ENCODE data around the gene CC2D1A. TPM values are rescaled to one million over a fixed set of nuclear protein-coding genes. Genes with fewer than 3 reads are reported as not detected.

Gene CC2D1A
- total and polyA plus RNA-seq, 8 donors, result 25.0 to 34.3 (median 30.5) TPM

DNA sequence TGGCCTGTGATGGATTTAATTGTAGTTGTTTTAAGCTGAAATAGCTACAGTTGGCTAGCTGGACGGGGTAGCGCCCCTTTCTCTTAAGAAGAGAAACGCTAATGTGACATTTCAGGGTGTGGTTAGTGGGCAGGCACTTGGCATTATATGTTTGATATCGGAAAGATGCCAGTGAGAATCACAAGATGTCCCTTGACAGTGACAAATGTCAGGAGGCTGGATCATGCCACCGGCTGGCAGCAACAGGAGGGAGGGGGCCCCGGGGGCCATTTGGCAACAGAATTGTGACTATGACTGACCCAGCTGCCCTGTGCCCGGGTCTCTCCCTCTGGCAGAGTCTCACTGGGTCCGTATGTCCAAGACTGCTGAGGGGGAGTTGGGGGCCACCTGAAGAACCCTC is 51.0 kb downstream of the CC2D1A start:
- Histone ChIP-seq H3K4me3 (no peak overlapping the region), H3K27me3 (no peaks in the 10 kb centered on the region), H3K27ac (no peak overlapping the region), H3K36me3 (peaks cover 0 to 78% of the 10 kb centered on the region in 2 donors), H3K4me1 (peaks cover 9 to 14% of the 10 kb centered on the region in 2 donors), H3K9me3 (no peaks in the 10 kb centered on the region)
- DNase-seq (no peak), ATAC-seq (no peak)
- intact Hi-C loops (cut with DNase I), result no loop called here
- TF ChIP-seq, protein P1, sequence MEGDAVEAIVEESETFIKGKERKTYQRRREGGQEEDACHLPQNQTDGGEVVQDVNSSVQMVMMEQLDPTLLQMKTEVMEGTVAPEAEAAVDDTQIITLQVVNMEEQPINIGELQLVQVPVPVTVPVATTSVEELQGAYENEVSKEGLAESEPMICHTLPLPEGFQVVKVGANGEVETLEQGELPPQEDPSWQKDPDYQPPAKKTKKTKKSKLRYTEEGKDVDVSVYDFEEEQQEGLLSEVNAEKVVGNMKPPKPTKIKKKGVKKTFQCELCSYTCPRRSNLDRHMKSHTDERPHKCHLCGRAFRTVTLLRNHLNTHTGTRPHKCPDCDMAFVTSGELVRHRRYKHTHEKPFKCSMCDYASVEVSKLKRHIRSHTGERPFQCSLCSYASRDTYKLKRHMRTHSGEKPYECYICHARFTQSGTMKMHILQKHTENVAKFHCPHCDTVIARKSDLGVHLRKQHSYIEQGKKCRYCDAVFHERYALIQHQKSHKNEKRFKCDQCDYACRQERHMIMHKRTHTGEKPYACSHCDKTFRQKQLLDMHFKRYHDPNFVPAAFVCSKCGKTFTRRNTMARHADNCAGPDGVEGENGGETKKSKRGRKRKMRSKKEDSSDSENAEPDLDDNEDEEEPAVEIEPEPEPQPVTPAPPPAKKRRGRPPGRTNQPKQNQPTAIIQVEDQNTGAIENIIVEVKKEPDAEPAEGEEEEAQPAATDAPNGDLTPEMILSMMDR (IDR thresholded peaks at IDR 0.05), result no peak

DNA sequence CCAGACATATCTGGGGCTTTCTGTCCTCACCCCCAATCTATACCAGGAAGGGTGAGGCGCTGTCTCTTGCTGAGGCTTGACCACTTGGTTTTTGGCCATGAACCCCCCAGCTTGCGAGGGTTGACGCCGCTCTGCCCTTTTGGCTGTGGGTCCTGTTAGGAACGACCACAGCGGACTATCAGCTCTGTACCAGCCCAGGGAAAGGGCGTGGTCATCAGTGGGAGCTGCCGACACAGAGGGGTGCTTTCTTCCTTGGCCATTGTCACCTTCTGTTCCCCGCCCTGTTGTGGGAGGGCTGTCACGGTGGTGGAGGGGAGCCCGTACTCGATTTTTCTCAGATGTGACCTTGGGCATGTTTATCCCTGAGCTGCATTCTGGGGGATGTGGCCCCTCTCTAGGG is 52.0 kb downstream of the CC2D1A start:
- DNase-seq, result no peak

DNA sequence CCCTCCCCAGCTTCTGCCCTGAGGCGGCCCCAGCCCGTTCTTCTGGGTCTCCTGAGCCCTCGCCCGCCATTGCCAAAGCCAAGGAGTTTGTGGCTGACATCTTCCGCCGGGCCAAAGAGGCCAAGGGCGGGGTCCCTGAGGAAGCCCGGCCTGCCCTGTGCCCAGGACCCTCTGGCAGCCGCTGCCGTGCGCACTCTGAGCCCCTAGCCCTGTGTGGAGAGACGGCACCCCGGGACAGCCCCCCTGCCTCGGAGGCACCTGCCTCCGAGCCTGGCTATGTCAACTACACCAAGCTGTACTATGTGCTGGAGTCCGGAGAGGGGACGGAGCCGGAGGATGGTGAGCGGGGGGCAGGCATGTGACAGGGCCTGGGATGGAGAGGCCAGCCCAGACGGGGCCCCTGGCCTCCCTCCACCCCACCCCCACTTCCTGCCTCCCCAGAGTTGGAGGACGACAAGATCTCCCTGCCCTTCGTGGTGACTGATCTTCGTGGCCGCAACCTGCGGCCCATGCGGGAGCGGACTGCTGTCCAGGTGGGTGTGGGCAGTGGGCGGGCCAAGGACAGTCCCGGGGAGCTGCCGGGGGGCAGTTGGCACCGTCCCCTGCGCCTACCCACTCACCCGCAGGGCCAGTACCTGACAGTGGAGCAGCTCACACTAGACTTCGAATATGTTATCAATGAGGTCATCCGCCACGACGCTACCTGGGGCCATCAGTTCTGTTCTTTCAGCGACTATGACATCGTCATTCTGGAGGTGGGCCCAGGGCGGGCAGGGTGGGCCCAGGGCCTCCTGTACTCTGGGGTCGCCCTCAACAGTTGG is 53.4 kb downstream of the CC2D1A start:
- Histone ChIP-seq H3K27me3 (no peaks in the 10 kb centered on the region), H3K36me3 (peaks cover 0 to 99% of the 10 kb centered on the region in 2 donors), H3K4me3 (no peak overlapping the region), H3K27ac (no peak overlapping the region), H3K4me1 (no peaks in the 10 kb centered on the region), H3K9me3 (no peaks in the 10 kb centered on the region)
- TF ChIP-seq, protein P1 (IDR thresholded peaks at IDR 0.05), result no peak
- intact Hi-C loops (cut with DNase I), result no loop called here
- ATAC-seq, result no peak
- DNase-seq, result no peak

More for the DNA sequence above, 52.0 kb downstream of the CC2D1A start:
- TF ChIP-seq, protein P1 (IDR thresholded peaks at IDR 0.05), result no peak
- Histone ChIP-seq H3K9me3 (no peaks in the 10 kb centered on the region), H3K36me3 (peaks cover 0 to 88% of the 10 kb centered on the region in 2 donors), H3K4me1 (peaks cover 8 to 11% of the 10 kb centered on the region in 2 donors), H3K27ac (no peak overlapping the region), H3K4me3 (no peak overlapping the region), H3K27me3 (no peaks in the 10 kb centered on the region)
- no peak for ATAC-seq
- intact Hi-C loops (cut with DNase I), result no loop called here

DNA sequence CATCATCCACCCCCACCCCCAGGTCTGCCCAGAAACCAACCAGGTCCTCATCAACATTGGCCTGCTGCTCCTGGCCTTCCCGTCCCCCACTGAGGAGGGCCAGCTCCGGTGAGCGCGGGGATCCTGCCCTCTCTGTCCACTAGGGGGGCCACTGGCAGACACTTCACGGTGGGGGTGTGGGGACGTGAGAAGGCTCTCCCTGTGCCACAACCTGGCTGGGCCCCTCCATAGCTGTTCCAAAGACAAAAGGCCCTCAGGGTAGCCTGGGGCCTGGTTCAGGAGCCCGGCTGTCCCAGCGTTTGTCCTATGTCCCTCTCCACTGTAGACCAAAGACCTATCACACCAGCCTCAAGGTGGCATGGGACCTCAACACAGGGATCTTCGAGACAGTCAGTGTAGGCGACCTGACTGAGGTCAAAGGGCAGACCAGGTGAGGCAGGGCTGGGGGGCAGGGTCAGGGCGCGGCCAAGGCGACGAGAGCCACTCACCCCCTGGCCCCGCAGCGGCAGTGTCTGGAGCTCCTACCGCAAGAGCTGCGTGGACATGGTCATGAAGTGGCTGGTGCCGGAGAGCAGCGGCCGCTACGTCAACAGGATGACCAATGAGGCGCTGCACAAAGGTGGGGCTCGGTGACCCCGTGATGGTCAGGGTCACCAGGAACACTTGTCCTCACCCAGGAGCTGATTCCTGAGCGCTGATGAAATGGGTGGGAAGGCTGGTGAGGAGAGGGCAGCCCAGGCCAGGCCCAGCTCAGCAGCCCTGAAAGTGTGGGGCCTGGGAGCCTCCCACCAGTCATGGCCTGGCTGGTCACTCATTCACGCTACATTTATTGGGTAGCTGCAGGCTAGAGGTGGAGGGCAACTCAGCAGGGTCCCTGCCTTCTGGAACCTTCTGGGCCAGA is 54.2 kb downstream of the CC2D1A start:
- Histone ChIP-seq H3K9me3 (no peaks in the 10 kb centered on the region), H3K27ac (no peak overlapping the region), H3K4me3 (no peak overlapping the region), H3K27me3 (no peaks in the 10 kb centered on the region), H3K4me1 (no peaks in the 10 kb centered on the region), H3K36me3 (peaks cover 0 to 100% of the 10 kb centered on the region in 2 donors)
- intact Hi-C loops (cut with DNase I), result no loop called here
- TF ChIP-seq, protein P1 (IDR thresholded peaks at IDR 0.05), result peak in 1 of 2 donors; percentile 14
- ATAC-seq (no peak), DNase-seq (peak in 1 of 4 donors; percentile 70)
